ENCODE measurements around the gene NECAB3.

GRCh38 chr20:33645396-33645795 lies 28.8 kb downstream of the NECAB3 start:
- no peak for TF ChIP-seq CTCF (IDR thresholded peaks at IDR 0.05; ENCODE audit: insufficient read depth, low read length)
- TF ChIP-seq, protein P1, sequence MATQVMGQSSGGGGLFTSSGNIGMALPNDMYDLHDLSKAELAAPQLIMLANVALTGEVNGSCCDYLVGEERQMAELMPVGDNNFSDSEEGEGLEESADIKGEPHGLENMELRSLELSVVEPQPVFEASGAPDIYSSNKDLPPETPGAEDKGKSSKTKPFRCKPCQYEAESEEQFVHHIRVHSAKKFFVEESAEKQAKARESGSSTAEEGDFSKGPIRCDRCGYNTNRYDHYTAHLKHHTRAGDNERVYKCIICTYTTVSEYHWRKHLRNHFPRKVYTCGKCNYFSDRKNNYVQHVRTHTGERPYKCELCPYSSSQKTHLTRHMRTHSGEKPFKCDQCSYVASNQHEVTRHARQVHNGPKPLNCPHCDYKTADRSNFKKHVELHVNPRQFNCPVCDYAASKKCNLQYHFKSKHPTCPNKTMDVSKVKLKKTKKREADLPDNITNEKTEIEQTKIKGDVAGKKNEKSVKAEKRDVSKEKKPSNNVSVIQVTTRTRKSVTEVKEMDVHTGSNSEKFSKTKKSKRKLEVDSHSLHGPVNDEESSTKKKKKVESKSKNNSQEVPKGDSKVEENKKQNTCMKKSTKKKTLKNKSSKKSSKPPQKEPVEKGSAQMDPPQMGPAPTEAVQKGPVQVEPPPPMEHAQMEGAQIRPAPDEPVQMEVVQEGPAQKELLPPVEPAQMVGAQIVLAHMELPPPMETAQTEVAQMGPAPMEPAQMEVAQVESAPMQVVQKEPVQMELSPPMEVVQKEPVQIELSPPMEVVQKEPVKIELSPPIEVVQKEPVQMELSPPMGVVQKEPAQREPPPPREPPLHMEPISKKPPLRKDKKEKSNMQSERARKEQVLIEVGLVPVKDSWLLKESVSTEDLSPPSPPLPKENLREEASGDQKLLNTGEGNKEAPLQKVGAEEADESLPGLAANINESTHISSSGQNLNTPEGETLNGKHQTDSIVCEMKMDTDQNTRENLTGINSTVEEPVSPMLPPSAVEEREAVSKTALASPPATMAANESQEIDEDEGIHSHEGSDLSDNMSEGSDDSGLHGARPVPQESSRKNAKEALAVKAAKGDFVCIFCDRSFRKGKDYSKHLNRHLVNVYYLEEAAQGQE (IDR thresholded peaks at IDR 0.05; ENCODE audit: insufficient replicate concordance, low read depth), result no peak
- no peak for TF ChIP-seq SPI1 (IDR thresholded peaks at IDR 0.05; ENCODE audit: borderline replicate concordance, low read depth)

Measured in HL-60 (cell line).